Measurements from ENCODE around the gene PADI6. TPM values are rescaled to one million over a fixed set of nuclear protein-coding genes. Genes with fewer than 3 reads are reported as not detected.

The PADI6 gene
- total and polyA plus RNA-seq, 4 donors, result not detected

DNA sequence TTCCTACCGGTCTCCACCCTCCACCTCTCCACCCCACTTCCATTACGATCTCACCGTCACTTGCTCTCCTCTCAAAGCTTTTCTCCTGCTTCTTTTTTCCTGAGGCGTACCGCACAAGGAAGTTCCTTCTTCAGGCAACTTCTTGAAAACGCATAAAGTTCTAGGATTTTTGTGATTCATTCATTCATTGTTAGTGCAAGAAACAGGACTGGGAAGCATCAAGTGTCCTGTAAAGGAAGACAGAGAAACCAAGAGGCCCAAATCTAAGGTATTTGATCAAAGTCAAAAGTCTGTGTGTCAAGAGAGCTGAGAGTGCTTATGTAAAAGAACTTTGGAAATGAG is 68.8 kb downstream of the PADI6 start:
- Histone ChIP-seq H3K36me3 (ENCODE audit: control insufficient read depth in 4 of 4, insufficient read depth in 4 of 4, low read length in 4 of 4) (no peaks in the 10 kb centered on the region), H3K9ac (ENCODE audit: insufficient read depth in 1 of 2, low read length in 2 of 2) (no peak overlapping the region), H3K27ac (ENCODE audit: low read depth in 1 of 2, low read length in 1 of 2) (peak overlapping the region in 1 of 2 donors; percentile 61), H3K4me1 (ENCODE audit: control insufficient read depth in 5 of 5, insufficient read depth in 5 of 5, low read length in 5 of 5) (peaks cover 4 to 18% (median 5%) of the 10 kb centered on the region in 5 donors), H3K9me3 (ENCODE audit: control insufficient read depth in 4 of 4, insufficient read depth in 3 of 4, low read length in 3 of 4) (no peaks in the 10 kb centered on the region), H3K27me3 (ENCODE audit: control insufficient read depth in 3 of 3, insufficient read depth in 3 of 3, low read length in 2 of 3) (peaks cover 0 to 15% (median 6%) of the 10 kb centered on the region in 3 donors), H3K4me3 (no peak overlapping the region)
- TF ChIP-seq, protein P1, sequence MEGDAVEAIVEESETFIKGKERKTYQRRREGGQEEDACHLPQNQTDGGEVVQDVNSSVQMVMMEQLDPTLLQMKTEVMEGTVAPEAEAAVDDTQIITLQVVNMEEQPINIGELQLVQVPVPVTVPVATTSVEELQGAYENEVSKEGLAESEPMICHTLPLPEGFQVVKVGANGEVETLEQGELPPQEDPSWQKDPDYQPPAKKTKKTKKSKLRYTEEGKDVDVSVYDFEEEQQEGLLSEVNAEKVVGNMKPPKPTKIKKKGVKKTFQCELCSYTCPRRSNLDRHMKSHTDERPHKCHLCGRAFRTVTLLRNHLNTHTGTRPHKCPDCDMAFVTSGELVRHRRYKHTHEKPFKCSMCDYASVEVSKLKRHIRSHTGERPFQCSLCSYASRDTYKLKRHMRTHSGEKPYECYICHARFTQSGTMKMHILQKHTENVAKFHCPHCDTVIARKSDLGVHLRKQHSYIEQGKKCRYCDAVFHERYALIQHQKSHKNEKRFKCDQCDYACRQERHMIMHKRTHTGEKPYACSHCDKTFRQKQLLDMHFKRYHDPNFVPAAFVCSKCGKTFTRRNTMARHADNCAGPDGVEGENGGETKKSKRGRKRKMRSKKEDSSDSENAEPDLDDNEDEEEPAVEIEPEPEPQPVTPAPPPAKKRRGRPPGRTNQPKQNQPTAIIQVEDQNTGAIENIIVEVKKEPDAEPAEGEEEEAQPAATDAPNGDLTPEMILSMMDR (IDR thresholded peaks at IDR 0.05; ENCODE audit: control extremely low read depth, extremely low read depth), result no peak
- ATAC-seq (ENCODE audit: insufficient read depth, low FRiP score), result no peak
- 45 to 56% methylated on average over 6 of the region's 6 CpGs for WGBS, 2 donors
- no peak for DNase-seq

DNA sequence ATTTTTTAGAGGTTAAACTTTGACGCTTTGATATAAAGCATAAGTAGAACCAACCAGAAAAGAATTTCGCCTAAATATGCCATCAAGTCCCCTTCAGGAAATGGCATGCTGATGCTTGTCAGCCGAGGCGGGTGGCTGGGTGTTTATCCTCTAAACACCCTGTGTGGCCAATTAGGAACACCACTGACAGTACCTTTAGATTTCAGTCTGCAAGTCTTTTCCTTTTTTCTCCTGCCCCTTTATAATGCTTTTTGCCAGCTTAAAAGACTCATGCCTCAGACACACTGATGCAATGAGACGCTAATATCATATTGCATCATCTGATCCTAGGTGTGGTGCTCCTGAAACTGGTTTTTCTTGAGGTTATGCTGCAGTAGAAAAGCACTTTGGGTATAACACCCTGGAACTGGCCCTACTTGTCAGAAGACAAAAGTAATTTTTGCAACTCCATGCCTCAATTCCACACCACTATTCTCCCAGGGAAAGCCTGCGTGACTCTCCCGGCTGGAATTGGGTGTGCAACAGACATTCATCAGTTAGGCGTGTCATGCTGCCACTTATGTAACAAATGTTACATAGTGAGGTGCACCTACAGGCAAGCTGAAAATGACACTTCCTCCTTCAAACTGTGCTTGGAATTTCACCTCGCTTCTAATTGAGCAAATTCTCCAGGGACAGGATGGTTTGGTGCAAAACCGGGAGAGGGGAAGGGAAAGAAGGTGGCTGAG is 69.4 kb downstream of the PADI6 start:
- peaks cover 2 to 16% (median 5%) of the 10 kb centered on the region in 5 donors for H3K4me1 ChIP-seq (ENCODE audit: control insufficient read depth in 5 of 5, insufficient read depth in 5 of 5, low read length in 5 of 5)
- peak; percentile 1 for ATAC-seq (ENCODE audit: insufficient read depth, low FRiP score)
- H3K9ac ChIP-seq (ENCODE audit: insufficient read depth in 1 of 2, low read length in 2 of 2), result no peak overlapping the region
- H3K36me3 ChIP-seq (ENCODE audit: control insufficient read depth in 4 of 4, insufficient read depth in 4 of 4, low read length in 4 of 4), result no peaks in the 10 kb centered on the region
- 31 to 44% methylated on average over 10 of the region's 10 CpGs for WGBS, 2 donors
- DNase-seq, result peak in 2 of 3 donors; percentile 31 to 45
- no peak overlapping the region for H3K4me3 ChIP-seq
- TF ChIP-seq, protein P1 (IDR thresholded peaks at IDR 0.05; ENCODE audit: control extremely low read depth, extremely low read depth), result no peak
- peaks cover 0 to 15% (median 6%) of the 10 kb centered on the region in 3 donors for H3K27me3 ChIP-seq (ENCODE audit: control insufficient read depth in 3 of 3, insufficient read depth in 3 of 3, low read length in 2 of 3)
- H3K9me3 ChIP-seq (ENCODE audit: control insufficient read depth in 4 of 4, insufficient read depth in 3 of 4, low read length in 3 of 4), result no peaks in the 10 kb centered on the region
- peak overlapping the region in 1 of 2 donors; percentile 84 for H3K27ac ChIP-seq (ENCODE audit: low read depth in 1 of 2, low read length in 1 of 2)

DNA sequence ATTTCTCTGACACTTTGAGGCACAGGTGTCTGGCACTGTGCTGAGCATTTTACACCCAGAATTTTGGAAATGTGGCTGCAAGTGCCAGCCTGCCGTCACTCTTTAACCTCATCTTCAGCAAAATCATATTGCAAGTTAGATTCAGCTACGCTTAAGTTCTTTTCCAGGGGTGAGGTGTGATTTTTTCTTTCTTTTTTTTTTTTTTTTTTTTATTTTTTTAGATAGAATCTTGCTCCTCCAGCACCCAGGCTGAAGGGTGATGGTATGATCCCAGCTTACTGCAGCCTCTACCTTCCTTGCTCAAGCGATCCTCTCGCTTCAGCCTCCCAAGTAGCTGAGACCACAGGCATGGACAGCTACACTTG is 70.0 kb downstream of the PADI6 start:
- TF ChIP-seq, protein P1 (IDR thresholded peaks at IDR 0.05; ENCODE audit: control extremely low read depth, extremely low read depth), result no peak
- Histone ChIP-seq H3K9ac (ENCODE audit: insufficient read depth in 1 of 2, low read length in 2 of 2) (no peak overlapping the region), H3K27me3 (ENCODE audit: control insufficient read depth in 3 of 3, insufficient read depth in 3 of 3, low read length in 2 of 3) (peaks cover 0 to 15% (median 6%) of the 10 kb centered on the region in 3 donors), H3K4me1 (ENCODE audit: control insufficient read depth in 5 of 5, insufficient read depth in 5 of 5, low read length in 5 of 5) (peaks cover 1 to 11% (median 4%) of the 10 kb centered on the region in 5 donors), H3K36me3 (ENCODE audit: control insufficient read depth in 4 of 4, insufficient read depth in 4 of 4, low read length in 4 of 4) (no peaks in the 10 kb centered on the region), H3K4me3 (no peak overlapping the region), H3K27ac (ENCODE audit: low read depth in 1 of 2, low read length in 1 of 2) (peak overlapping the region in 1 of 2 donors; percentile 84), H3K9me3 (ENCODE audit: control insufficient read depth in 4 of 4, insufficient read depth in 3 of 4, low read length in 3 of 4) (no peaks in the 10 kb centered on the region)
- WGBS, 2 donors, result 82 to 88% methylated on average over 4 of the region's 4 CpGs
- no peak for ATAC-seq (ENCODE audit: insufficient read depth, low FRiP score)
- DNase-seq, result no peak

Data from lung (tissue), 12 donors.